ENCODE results near the gene SPIRE1.

DNA sequence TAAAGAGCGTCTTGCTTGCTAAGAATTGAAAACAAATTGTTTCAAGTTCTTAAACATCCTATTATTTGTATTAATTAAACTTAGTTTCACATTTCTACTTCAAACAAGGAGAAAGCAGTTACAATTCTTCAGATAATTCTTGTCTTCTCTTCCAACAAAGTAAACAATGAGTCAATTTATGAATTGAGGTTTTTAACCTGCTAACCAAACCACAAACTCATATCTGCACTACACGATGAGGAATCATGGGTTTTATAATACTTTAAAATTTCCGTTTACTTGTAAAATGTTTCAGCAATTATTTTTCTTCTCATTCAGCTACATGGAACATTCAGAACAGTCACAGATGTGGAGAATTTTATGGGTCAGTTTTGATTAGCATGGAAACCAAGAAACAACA is 114.2 kb downstream of the SPIRE1 start:
- TF ChIP-seq EZH2 (IDR thresholded peaks at IDR 0.05; ENCODE audit: low read depth) (no peak), CTCF (conservative IDR thresholded peaks at IDR 0.05) (no peak)

Data from PC-9 (cell line).